ENCODE data around the gene ACOXL.
"Not testable (repeated sequence)": the region's sequence is repeated elsewhere in the genome, so short reads cannot be mapped to it uniquely, and the experiment has no call there.

The ACOXL gene

DNA sequence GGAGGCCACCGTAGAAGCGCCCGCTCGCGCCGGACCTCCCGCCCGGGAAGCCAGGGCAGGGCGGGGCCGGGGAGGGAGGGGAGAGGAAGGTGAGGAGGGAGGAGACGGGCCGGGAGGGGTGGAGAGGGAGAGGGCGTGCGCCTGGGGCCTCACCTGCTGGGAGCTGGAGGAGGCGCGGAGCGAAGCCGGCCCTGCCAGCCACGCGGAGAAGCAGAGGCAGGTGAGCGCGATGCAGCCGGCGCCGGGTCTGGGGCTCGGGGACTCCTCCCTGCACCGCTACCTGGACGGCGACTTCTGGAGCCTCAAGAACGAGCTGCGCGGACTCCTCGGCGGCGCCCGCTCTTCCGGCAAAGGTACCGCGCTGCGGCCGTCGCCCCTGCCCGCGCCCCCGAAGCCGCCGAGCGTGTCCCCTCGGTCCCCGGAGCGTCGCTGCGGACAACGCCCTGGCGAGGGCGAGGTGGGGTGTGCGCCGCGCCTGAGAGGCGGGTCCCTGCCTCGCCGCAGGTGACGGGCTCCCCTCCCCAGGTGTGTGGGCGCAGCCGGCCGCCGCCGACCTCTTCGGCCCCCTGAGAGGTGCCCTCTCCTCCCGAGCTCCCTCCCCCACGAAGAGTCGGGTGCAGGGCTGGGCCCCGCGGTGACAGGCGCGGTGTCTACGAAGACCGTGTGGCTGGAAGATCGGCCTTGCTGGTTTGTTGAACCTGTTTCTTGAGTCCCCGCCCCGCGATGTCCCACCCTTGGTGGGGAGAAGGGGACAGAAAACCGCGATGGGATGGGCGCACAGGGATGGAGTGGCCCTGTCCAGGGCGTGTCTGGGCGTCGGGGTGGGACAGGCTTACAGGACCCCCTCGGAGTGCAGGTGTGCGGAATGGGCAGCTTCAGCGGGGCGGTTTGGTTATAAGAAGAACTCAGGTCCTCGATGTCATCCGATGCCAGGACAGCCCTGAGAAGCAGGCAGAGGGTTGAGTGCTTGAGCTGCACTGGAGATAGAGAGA lies at the start of gene ACOXL:
Gene ACOXL, plus strand, starts transcription at position 152 of the 992 bp plus-strand sequence. CDS start 35,817 bp downstream, outside the sequence.
- no peak for DNase-seq (ENCODE audit: low read depth)

DNA sequence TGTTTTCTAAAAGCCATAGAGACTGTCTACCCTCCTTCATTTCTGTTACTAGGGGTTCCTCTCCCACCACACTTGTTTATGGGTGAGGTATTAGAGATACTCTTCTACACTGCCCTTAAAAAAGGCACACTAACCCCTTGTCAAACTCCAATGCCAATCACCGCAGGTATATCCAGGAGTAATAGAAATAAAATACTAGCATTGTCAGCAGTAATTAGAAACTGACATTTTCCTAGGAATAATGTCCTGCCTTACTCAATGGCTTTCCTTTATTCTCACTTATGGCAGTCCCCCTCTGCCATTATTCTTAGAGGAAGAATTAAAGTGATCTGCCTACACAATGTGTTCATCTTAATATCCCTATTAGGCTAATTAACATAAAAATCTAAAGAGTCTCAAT lies 49.5 kb upstream of the ACOXL start:
- no peak for DNase-seq (ENCODE audit: low read depth)

DNA sequence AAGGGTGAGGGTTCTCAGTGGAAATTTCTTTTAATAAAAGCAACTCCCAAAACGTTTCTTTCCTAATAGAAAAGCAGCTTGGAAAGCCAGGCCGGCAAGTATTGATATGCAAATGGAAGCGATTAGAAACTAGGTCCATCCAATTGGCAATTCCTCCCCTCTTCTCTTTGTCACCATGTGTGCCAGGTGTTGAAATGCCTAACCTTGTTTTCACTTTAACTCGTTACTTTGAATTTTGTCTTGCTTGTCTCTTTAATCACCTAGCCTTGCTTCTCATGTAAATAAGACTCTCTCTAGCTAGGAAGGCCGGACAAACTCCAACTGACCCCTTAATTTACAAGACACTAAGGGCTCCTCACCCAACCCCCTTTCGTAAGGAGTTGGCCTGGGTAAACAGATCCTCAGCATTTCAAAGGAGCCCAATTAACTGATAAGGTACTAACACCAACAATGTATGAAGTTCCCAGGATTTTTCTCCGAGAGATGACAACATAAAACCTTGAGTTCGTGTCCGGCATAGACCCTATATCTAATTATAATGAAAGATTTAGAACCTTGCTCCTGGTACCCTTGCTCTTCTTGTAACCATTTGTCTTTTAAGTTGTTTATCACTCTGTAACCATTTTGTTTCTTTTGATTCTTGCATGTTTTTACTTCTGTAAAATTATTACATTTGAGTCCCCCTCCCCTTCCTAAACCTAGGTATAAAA lies 44.4 kb upstream of the ACOXL start:
- not testable (repeated sequence) for DNase-seq (ENCODE audit: low read depth)

DNA sequence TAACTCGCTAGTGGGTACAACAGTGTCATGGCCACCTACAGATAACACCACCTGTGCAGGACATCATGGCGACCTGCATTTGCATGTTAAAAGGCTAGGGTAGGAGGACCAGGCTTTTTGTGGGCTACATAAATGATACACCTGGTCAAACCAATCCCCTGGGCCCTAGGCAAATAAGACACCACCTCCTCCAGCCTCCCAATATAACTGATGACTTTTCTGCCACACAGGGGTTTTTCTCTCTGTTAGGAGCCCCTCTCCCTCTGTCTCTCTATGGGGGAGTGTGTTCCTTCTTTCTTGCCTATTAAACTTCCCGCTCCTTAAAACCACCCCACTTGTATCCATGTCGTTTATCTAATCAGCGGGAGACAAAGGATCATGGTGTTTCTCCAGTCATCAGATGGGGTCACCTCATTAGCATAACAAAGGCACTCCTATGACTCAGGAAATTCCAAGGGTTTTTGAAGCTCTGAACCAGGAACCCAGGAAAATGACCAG lies 43.7 kb upstream of the ACOXL start:
- DNase-seq (ENCODE audit: low read depth) = no peak

DNA sequence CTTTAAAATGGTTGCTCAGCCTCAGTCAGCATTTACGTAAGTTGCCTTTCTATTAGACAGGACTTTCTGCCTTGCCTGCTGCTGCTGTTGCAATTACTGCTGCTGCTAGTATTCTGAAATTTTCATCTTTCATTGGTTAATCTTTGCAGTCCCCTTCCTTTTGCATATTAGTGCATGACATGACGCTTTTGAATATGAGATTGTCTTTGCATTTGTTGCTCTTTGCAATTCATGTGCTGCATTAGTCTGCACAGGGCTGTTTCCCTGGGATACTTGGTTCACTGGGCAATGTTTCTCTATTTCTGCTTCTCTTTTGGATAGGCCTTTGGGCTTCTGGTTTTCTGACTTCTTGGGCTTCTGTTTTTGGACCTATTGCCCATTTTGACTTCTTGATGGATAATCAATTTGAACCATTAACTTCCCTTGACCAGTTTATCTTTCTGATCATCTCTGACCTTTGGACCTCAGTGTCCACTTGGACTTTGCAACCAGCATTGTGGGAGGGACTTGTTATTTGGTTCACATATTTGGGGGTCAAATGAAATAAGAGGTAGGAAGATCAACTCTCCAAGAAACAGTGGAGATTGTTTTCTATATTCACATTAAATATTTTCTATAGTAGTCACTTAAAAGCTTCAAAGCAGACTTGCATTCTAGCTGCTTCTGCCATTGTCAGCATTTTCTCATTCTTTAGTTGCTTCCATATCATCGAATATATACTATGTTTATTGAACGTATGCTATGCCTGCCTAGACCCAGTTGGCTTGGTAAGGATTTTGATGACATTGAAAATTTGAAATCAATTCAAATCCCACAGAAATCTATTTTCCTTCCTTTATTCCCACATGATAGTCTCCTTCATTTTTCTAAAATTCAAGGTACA lies 42.0 kb upstream of the ACOXL start:
- no peak for DNase-seq (ENCODE audit: low read depth)

DNA sequence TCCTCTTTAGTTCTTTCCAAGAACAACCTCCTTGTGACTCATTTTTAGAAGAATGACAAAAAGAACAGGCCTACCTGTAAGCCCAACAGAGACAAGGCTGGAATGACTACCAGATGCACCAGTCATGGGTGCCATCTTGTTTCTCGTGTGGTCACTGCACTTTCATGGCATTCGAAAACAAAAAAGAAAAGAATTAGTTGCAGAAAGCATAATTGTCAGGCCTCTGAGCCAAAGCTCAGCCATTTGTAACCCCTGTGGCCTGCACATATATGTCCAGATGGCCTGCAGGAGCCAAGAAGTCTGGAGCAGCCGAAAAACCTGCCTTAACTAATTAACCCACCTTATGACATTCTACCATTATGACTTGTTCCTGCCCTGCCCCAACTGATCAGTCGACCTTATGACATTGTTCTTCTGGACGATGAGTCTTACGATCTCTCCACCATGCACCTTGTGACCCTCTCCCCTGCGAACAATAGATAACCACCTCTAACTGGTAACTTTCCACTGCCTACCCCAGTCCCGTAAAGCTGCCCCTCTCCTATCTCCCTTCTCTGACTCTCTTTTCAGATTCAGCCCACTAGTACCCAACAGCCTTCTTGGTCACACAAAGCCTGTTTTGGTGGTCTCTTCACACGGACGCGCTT lies 40.6 kb upstream of the ACOXL start:
- DNase-seq (ENCODE audit: low read depth) = no peak

DNA sequence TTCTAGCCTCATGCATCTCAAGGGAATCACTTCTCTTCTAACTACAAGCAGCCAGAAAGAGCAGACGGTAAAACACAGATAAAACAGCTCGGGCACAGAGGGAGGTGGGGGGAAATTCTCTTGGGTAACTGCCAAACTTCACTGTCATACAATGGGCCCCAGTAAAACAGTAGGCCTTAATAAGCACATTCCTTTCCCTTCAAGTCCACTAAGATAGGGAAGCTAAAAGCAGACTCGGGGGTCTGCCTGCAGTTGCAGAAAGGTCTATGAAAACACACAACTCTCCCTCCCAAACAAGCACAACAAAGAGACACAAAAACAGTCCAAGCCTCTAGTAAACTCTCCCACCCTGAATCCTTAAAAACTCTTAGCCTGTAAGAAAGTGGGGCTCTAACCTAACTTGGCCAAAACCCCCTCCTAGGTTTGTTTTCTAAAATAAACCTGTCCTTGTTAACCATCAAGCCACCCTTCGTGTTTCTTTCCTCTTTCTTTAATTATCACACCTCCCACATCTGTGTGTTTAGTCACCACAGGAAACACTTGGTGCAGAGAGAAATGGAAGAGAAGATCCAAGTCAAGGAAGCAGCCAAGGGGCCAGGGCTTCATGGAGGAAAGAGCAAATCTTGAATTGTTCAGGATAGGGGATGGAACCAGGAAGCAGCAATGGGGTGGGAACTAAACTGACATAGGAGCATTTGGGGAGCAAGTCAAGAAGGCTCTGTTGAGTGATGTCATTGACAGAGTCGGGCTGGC lies 37.1 kb upstream of the ACOXL start:
- not testable (repeated sequence) for DNase-seq (ENCODE audit: low read depth)

DNA sequence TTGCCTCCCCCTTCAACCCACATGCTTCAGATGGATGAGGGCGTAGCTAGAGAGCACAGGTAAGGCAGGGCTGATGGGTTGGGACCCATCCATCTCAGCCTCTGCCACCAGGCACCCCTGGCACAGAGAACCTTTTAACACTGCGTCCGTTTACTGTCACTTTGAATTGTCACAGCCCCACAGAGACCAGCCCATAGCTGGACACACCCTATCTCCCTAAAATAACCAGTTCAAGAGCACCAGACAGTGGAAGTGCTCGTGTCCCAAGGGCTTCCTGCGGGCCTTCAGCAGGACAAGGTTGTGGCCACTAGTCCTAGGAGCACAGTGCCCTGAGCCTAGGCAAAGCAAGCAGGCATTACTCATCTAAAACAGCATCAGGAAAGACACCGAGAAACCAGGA lies 34.1 kb upstream of the ACOXL start:
- not testable (repeated sequence) for DNase-seq (ENCODE audit: low read depth)

DNA sequence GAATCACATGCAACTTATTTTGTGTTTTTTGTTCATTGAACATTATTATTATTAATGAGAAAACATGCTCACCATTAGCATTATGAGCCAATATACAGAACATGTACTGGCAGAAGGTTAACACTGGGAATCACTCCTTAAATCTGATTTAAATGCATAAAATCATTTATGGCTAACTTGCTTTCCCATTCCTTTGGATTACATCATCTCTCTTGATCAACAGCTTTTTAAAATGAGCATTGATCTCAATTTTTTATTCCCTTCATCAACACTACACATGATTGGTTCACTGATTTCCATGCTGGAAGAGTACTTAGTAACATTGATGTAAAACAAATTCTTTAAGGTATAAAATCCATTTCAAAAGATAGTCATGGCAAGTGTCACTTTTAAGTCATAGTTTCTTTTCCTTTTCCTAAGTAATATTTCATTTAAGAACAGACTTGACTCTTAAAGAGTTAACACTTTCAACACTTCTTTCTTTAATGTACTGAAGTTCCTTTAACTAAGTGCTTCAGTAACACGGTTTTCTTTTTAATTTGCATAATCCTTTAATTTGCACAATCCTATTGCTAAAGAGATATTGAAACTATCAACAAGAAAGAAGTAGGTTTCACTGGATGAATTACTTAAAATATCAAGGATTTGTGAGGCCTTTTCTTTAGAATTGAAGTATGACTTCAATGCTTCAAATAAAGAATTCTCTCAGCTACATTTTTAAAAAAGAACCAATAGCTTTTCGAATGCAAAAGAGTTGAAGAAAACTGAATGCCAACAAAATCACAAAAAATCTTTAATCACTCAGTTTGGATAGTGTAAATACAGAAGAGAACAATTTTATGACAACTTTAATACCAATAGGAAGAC lies 29.6 kb upstream of the ACOXL start:
- DNase-seq (ENCODE audit: low read depth) = no peak

DNA sequence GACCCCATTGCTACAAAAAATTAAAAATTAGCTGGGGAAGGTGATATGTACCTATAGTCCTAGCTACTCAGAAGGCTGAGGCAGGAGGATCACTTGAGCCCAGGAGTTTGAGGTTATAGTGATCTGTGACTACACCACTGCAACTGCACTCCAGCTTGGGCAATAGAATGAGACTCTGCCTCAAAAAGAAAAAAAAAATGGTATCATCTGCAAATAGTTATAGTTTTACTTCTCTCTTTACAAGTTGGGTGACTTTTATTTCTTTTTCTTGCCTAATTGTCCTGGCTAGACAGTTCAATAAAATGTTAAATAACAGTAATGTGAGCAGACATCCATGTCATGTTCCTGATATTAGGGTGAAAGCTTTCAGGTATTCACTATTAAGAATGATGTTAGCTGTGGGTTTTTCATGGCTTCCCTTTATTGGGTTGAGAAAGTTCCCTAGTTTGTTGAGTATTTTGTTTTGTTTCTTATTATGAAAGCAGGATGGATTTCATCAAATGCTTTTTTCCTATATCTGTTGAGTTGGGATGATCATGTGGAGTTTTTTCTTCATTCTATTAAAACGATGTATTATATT lies 24.9 kb upstream of the ACOXL start:
- no peak for DNase-seq (ENCODE audit: low read depth)

DNA sequence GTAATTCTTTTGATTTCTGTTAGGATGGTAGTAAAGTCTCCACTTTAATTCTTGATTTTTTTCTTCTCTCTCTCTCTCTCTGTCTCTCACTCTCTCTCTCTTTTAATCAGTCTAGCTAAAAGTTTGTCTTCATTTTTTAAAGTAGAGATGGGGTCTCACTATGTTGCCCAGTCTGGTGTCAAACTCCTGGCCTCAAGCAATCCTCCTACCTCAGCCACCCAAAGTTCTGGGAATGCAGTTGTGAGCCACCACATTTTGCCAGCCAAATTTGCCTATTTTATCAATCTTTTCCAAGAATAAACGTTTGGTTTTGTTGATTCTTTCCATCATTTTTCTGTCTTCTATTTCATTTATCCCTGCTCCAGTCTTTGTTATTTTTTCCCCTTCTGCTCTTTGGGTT lies 23.9 kb upstream of the ACOXL start:
- no peak for DNase-seq (ENCODE audit: low read depth)

DNA sequence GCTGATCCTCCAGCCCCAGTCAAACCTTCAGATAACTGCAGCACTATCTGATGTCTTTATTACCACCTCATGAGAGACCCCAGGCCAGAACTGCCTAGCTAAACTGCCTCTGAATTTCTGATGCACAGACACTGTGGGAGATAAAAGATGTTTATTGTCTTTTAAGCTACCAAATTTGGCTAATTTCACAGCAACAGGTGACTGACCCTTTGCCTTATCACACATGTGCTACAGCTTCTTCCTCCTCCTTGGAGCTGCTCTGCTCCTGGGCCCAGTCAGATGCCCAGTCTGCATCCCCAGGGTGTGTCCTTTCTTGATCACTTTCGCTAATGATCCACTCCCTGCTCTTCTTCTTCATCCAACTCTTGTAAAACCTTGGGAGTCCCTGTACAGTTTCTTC lies 19.6 kb upstream of the ACOXL start:
- no peak for DNase-seq (ENCODE audit: low read depth)

DNA sequence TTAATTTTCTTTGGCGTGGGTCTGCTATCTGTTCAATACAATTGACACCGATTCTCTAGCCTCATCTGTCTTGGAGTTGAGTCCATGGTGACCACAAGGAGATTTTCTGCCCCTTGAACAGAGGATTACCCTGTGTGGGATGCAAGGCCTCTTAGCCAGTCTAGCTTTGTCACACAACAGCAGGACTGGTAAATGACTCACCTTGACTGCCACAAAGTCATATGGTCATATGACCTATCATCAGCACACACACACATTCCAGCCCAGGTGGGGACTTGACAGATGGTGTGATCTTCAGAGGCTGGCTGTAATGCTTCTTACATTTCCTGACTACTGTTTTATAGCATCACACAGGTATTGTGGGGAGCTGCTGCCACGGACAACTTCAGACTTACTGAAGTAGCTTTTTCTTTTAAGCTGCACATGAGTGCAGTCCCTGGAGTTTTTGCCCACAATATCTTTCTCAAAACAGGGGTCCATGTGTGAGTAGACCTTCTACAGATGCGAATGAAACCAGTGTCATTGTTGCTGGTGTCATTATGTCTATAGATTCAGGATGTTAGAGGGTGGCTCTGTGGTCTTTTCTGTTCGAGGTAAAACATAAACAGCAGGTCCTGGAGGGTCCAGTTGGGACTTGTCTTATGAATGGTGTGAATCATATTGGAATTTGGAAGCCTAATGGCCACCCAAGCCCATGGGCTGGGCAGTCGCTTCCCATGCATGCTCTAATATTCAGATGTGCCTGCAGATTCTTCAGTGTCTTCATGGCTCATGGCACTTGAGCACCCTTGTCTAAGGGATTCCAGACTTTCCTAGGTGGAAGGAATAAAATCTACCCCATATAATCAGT lies 18.6 kb upstream of the ACOXL start:
- DNase-seq (ENCODE audit: low read depth) = no peak

DNA sequence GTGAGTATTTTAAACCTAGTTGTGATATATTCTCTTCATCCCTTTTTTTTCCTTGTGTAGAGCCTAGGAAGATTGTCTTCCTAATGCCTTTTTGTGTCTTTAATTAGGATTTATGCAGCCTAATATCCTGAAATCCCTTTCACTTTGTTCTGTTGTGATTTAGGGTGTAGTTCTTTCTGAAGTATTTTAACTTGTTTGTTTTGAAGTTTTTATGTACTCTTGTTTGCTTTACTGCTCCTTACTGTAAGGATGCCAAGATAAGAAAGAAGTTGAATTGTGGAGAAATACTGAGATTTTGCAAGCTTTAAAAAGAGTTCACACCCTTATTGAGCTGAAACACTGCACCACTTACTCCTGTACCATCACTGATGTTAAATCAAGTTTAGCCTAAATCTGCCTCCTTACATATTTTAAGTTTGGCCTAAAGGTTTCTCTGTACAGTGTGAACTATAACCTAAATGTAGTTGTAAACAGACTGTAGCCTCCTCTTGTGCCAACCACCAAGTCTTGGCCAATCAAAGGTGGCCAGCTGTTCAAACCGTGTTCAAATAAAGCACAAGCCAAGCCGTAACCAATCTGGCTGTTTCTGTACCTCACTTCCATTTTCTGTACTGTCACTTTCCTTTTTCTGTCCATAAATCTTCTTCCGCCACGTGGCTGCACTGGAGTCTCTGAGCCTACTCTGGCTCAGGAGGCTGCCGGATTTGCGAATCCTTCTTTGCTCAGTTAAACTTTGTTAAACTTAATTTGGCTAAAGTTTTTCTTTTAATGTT lies 17.7 kb upstream of the ACOXL start:
- DNase-seq (ENCODE audit: low read depth) = no peak

DNA sequence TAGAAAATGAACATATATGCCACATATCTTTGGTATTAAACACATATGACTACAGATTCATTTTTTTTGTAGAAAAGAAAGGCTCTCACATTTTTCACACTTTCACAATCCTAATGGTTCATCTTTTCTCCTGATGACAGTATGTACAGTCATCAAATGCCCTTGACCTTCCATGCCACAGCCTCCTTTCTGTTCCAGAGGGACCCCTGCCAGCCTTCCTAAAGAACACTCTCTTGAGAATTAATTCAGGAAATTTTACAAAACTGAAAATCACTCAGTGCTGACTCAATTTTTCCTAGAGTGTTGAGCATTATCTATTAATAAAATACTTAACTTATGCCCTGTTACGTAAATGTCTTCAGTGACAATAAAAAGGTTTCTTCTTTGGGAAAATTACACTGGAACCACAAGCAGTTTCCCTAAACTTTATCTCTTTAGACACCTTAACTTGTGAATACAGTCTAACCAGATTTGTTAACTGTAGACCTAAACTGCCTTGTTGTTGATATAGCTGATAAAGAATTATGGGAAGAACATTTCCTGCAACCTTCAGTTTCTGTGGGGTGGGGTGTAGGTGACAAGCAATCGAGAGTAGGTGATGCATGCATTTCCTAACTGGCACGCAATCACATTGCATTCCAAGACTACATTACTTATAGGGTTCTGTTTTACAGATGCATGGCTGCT lies 15.3 kb upstream of the ACOXL start:
- no peak for DNase-seq (ENCODE audit: low read depth)

DNA sequence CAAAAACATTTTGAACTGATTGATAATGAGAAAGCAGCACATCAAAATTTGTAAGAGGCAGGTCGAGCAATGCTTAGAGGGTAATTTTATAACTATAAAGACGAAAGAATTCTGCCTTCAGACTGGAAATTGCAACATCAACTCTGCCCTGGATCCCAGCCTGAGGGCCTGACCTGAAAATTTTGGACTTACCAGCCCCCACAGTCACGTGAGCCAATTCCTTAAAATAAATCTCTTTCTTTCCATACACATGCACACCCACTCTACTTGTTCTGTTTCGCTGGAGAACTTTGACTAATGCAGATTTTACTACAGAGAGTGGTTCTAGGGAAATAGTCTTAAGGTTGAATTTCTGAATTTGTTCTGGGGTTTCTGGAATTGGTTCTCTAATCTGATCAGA lies 14.6 kb upstream of the ACOXL start:
- no peak for DNase-seq (ENCODE audit: low read depth)

DNA sequence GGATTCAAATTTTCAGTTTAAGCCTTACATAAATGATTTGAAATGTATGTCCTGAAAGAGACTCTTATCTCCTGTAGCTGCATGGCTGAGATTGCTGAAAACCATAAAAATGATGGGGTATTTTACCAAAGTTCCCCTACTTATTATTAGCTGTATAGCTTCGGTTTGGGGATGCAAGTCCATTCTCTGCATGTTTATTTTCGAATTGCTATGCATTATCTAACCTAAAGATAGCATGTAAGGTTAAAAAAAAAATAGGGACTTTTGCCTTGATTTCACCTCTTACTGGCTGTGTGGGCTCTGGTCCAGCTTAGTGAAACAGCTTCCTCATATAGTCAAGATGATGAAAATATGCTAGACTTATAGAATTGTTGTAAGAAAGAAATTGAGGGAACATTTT lies 14.0 kb upstream of the ACOXL start:
- DNase-seq (ENCODE audit: low read depth) = no peak
